B cell (primary cell): Measurements from ENCODE around the gene QSOX2. TPM values are rescaled to one million over a fixed set of nuclear protein-coding genes. Genes with fewer than 3 reads are reported as not detected.

Experiments
- ATAC-seq: fragments of 200-7000 bp; cut with Tn5 transposase; one replicate; pipeline ENCODE4 v1.10.0; 2021; ENCODE audit warnings: low read depth, mild to moderate bottlenecking, moderate number of reproducible peaks, moderate library complexity
- CTCF ChIA-PET: fragments of 350-600 bp; sonication (Branson Sonifier 250); formaldehyde crosslinking; loops from one replicate; lab custom pipeline; 2021; ENCODE audit warnings: antibody characterized with exemption, inconsistent platforms; lab: Charles Lee
- POLR2A ChIA-PET: fragments of 350-600 bp; sonication (Branson Sonifier 250); formaldehyde crosslinking; loops from one replicate; lab custom pipeline; 2021; ENCODE audit warnings: antibody characterized with exemption; lab: Charles Lee
- DNase-seq: peaks from one replicate; pipeline ENCODE4 v3.0.0; 2013
- H2AFZ ChIP-seq: 2 replicates; pipeline ENCODE4 v1.6.1; 2012; ENCODE audit warnings: mild to moderate bottlenecking, low read depth, low read length; ENCODE audit not compliant: insufficient read depth, poor library complexity, severe bottlenecking
- H3K27ac ChIP-seq, 2 donors: 1 replicate in 1 of 2; 2 replicates in 1 of 2; pipeline ENCODE4 v1.5.1; 2012 to 2013; ENCODE audit warnings: low read length in 2 of 2, mild to moderate bottlenecking in 2 of 2, moderate library complexity in 1 of 2
- H3K27me3 ChIP-seq, 4 experiments: fragments of 200-600 bp in 1 of 4; sonication (generic) in 1 of 4; replicated peaks in 1 of 4; 1 replicate in 2 of 4; 2 replicates in 2 of 4; pipeline versions ENCODE4 v1.6.1 to v1.7.0; 2013 to 2016; ENCODE audit warnings: low read length in 3 of 4, mild to moderate bottlenecking in 2 of 4, mixed read lengths in 1 of 4, moderate library complexity in 1 of 4; ENCODE audit not compliant: insufficient read depth in 4 of 4, control insufficient read depth in 3 of 4; ENCODE audit errors: control extremely low read depth in 1 of 4
- H3K36me3 ChIP-seq, 2 experiments: replicated peaks in 1 of 2; 1 replicate in 1 of 2; 2 replicates in 1 of 2; pipeline versions ENCODE4 v1.6.1 to v1.7.1; 2013; ENCODE audit warnings: low read length in 1 of 2; ENCODE audit not compliant: insufficient read depth in 2 of 2, control insufficient read depth in 1 of 2; ENCODE audit errors: control extremely low read depth in 1 of 2, extremely low read depth in 1 of 2
- H3K4me1 ChIP-seq, 2 donors: fragments of 200-600 bp in 1 of 2; sonication (generic) in 1 of 2; 1 replicate in 1 of 2; 2 replicates in 1 of 2; pipeline versions ENCODE4 v1.5.1 to v1.6.1; 2013 to 2017; ENCODE audit warnings: low read length in 2 of 2; ENCODE audit not compliant: control insufficient read depth in 2 of 2, insufficient read depth in 2 of 2
- H3K4me2 ChIP-seq: replicated peaks from 2 replicates; pipeline ENCODE3; 2012; ENCODE audit warnings: mild to moderate bottlenecking, low read depth, low read length; ENCODE audit not compliant: poor library complexity, severe bottlenecking
- H3K4me3 ChIP-seq, 5 experiments: fragments of 200-600 bp in 1 of 5; sonication (generic) in 1 of 5; 1 replicate in 3 of 5; 2 replicates in 2 of 5; pipeline versions ENCODE4 v1.5.1 to v1.7.0; 2011 to 2016; ENCODE audit warnings: low read length in 4 of 5, mild to moderate bottlenecking in 4 of 5, low read depth in 2 of 5, control low read depth in 1 of 5, moderate library complexity in 1 of 5; ENCODE audit not compliant: insufficient read depth in 1 of 5; ENCODE audit errors: control extremely low read depth in 1 of 5, extremely low read depth in 1 of 5
- H3K79me2 ChIP-seq: fragments of 200-600 bp; sonication (generic); one replicate; pipeline ENCODE4 v1.6.0; 2016; ENCODE audit warnings: low read length; ENCODE audit not compliant: control insufficient read depth, insufficient read depth
- H3K9ac ChIP-seq: fragments of 200-600 bp; sonication (generic); 2 replicates; pipeline ENCODE4 v1.6.1; 2017; ENCODE audit warnings: mild to moderate bottlenecking, low read length, moderate library complexity
- H3K9me3 ChIP-seq, 3 donors: one replicate each; pipeline versions ENCODE4 v1.6.1 to v1.7.1; 2013; ENCODE audit warnings: low read length in 2 of 3; ENCODE audit not compliant: control insufficient read depth in 2 of 3, insufficient read depth in 1 of 3; ENCODE audit errors: control extremely low read depth in 1 of 3
- H4K20me1 ChIP-seq: 2 replicates; pipeline ENCODE4 v1.6.0; 2012; ENCODE audit warnings: mild to moderate bottlenecking, low read length; ENCODE audit not compliant: insufficient read depth, control insufficient read depth, poor library complexity, severe bottlenecking
- H3K27ac Mint-ChIP-seq: one replicate; pipeline ENCODE4 v1.8.0; 2021; ENCODE audit warnings: mixed read lengths
- H3K27me3 Mint-ChIP-seq: one replicate; pipeline ENCODE4 v1.8.0; 2021; ENCODE audit warnings: mixed read lengths
- H3K4me1 Mint-ChIP-seq: one replicate; pipeline ENCODE4 v1.8.0; 2021; ENCODE audit warnings: mixed read lengths
- H3K4me3 Mint-ChIP-seq: one replicate; pipeline ENCODE4 v1.8.0; 2021; ENCODE audit warnings: mixed read lengths
- H3K9me3 Mint-ChIP-seq: one replicate; pipeline ENCODE4 v1.8.0; 2022; ENCODE audit warnings: mixed read lengths; ENCODE audit not compliant: insufficient read depth
- EZH2 ChIP-seq: IDR thresholded peaks from 2 replicates; pipeline ENCODE4 v1.6.1; 2012; ENCODE audit warnings: borderline replicate concordance, low read depth, mild to moderate bottlenecking, moderate library complexity, low read length; ENCODE audit not compliant: insufficient read depth, poor library complexity, severe bottlenecking
- WGBS: methylation state at CpG from one replicate; pipeline ENCODE4 v1.1.5; 2013; ENCODE audit warnings: missing lambda C conversion rate; ENCODE audit not compliant: insufficient coverage; 5-methylcytosine and 5-hydroxymethylcytosine counted together
- intact Hi-C: fragments of 100-400 bp; cut with micrococcal nuclease; formaldehyde crosslinking; loops from one replicate; pipeline ENCODE4 v1.10.0; 2022
- polyA plus RNA-seq: library from polyadenylated mRNA; depleted of rRNA; stranded (reverse); fragments of >200 nt; gene quantifications from 2 replicates; pipeline ENCODE4 v1.2.3, GENCODE V29; 2012
- total RNA-seq, 2 donors: library from RNA; stranded (reverse); fragments of 120-200 nt in 1 of 2; gene quantifications; 1 replicate in 1 of 2; 2 replicates in 1 of 2; pipeline versions ENCODE4 v1.2.3 to v1.2.4, GENCODE V29; 2013 to 2022

The QSOX2 gene
- total and polyA plus RNA-seq, 2 donors (not counting 1 experiment from before 2014, with no cell fraction given), result 62.9 to 139 TPM

- intact Hi-C loops, result no loop called here
- Histone ChIP-seq H2AFZ (no peak overlapping the region), H3K27ac (no peak overlapping the region), H3K79me2 (no peaks in the 10 kb centered on the region), H3K9me3 (peaks cover 0 to 6% (median 0%) of the 10 kb centered on the region in 3 donors), H3K36me3 (no peaks in the 10 kb centered on the region), H3K4me2 (no peak overlapping the region), H3K27me3 (no peaks in the 10 kb centered on the region), H3K4me1 (peaks cover 4 to 11% of the 10 kb centered on the region in 2 donors), H3K9ac (no peak overlapping the region), H4K20me1 (no peaks in the 10 kb centered on the region), H3K4me3 (no peak overlapping the region)
- DNase-seq, result no peak
- CTCF ChIA-PET, result interaction anchor here (1.7 kb wide), 1 partner anchor 21 kb away, joined by 8 read pairs; no protein-coding TSS in a partner anchor
- POLR2A ChIA-PET, result no interaction called here
- Mint-ChIP-seq H3K4me1 (peaks cover 6% of the 10 kb centered on the region), H3K27ac (no peak overlapping the region), H3K27me3 (no peaks in the 10 kb centered on the region), H3K4me3 (no peak overlapping the region), H3K9me3 (no peaks in the 10 kb centered on the region)
- 33% methylated on average over 5 of the region's 6 CpGs for WGBS
- no peak for TF ChIP-seq EZH2
- ATAC-seq, result no peak
Measured at GRCh38 chr9:136262671-136263178, 17.1 kb upstream of the QSOX2 start.

DNA sequence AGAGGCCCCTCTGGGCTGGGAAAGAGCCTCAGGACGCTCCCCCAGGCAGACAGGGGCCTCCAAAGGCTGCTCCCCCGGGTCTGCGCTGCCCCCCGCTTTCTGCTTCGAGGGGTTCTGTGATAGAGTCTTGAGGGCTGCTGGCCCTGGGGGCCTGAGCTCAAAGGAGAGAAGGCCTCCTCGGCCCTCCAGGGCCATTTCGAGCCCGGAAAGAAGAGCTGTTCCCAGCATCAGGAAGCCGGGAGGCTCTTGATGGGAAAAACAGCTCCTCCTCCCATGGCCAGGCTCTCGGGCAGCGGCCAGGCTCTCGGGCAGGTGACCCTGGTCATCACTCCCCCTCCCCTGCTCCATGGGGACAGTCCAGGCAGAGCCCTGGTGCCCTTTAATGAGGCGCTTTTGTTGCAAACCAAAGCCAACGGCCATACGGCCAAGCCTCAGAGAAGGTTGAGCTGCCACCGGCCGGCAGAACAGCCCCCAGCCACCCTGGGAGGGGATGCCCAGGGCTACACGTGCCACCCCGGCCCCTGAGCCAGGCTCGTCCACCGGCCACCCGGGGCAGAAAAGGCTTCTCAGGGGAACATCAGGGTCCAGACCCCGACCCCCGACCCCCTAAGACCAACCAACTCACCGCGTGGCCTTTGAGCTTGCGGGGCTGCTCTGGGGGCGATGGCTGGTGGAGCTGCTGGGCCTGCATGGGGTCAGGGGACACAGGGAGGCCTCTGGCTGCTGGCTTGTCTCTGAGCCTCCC lies 16.2 kb upstream of the QSOX2 start:
- H3K79me2 ChIP-seq, result no peaks in the 10 kb centered on the region
- Mint-ChIP-seq H3K4me3 (no peak overlapping the region), H3K27ac (no peak overlapping the region), H3K27me3 (no peaks in the 10 kb centered on the region), H3K9me3 (no peaks in the 10 kb centered on the region), H3K4me1 (peaks cover under 1% of the 10 kb centered on the region)
- no peak overlapping the region for H3K27ac ChIP-seq
- H3K4me1 ChIP-seq, result peaks cover 0 to 4% of the 10 kb centered on the region in 2 donors
- no peak for DNase-seq
- CTCF ChIA-PET, result interaction anchor here (1.3 to 1.7 kb wide), 2 partner anchors 22 to 36 kb away, joined by 3 to 8 read pairs; no protein-coding TSS in a partner anchor
- no peak overlapping the region for H3K4me3 ChIP-seq
- no peak overlapping the region for H3K9ac ChIP-seq
- 85% methylated on average over 27 of the region's 28 CpGs for WGBS
- peaks cover 0 to 6% (median 0%) of the 10 kb centered on the region in 3 donors for H3K9me3 ChIP-seq
- H3K4me2 ChIP-seq, result no peak overlapping the region
- TF ChIP-seq EZH2, result no peak
- H2AFZ ChIP-seq, result no peak overlapping the region
- H3K27me3 ChIP-seq, result no peaks in the 10 kb centered on the region
- POLR2A ChIA-PET, result no interaction called here
- ATAC-seq, result no peak
- intact Hi-C loops, result no loop called here
- no peaks in the 10 kb centered on the region for H4K20me1 ChIP-seq
- no peaks in the 10 kb centered on the region for H3K36me3 ChIP-seq
